Epithelial cell of proximal tubule (primary cell): ENCODE results near the gene LMF2. TPM values are rescaled to one million over a fixed set of nuclear protein-coding genes. Genes with fewer than 3 reads are reported as not detected.
A peak's percentile ranks its signal among the peaks of the same experiment; 100 is the strongest.

Source experiments
- DNase-seq: peaks from one replicate; pipeline ENCODE4 v3.0.0-alpha.2; 2011; ENCODE audit warnings: low read depth
- H3K4me3 ChIP-seq: 2 replicates; pipeline ENCODE4 v1.5.1; 2011; ENCODE audit warnings: low read depth, mild to moderate bottlenecking, low read length
- CTCF ChIP-seq: conservative IDR thresholded peaks from 2 replicates; pipeline ENCODE4 v1.5.1; 2012; ENCODE audit warnings: low read depth, mild to moderate bottlenecking, low read length
- total RNA-seq: library from RNA; depleted of rRNA; stranded (reverse); fragments of >200 nt; gene quantifications from 2 replicates; pipeline ENCODE4 v1.2.3, GENCODE V29; 2015

LMF2 gene
- total RNA-seq, 1 donor from 2014 or later: 69.2 TPM

- DNase-seq: no peak
- peak; percentile 82 for TF ChIP-seq CTCF
- H3K4me3 ChIP-seq: peak overlapping the region; percentile 12
Measured at GRCh38 chr22:50498322-50498890, 9.1 kb downstream of the LMF2 start.

GRCh38 chr22:50497093-50497492 is 10.4 kb downstream of the LMF2 start:
- no peak for TF ChIP-seq CTCF
- no peak for DNase-seq

GRCh38 chr22:50490531-50491308 is 16.8 kb downstream of the LMF2 start:
- no peak for DNase-seq
- no peak overlapping the region for H3K4me3 ChIP-seq
- no peak for TF ChIP-seq CTCF

More at GRCh38 chr22:50497093-50497492, 10.4 kb downstream of the LMF2 start:
- no peak overlapping the region for H3K4me3 ChIP-seq

GRCh38 chr22:50489363-50490243 is 17.9 kb downstream of the LMF2 start:
- no peak for TF ChIP-seq CTCF
- no peak for DNase-seq
- H3K4me3 ChIP-seq: no peak overlapping the region

- no peak overlapping the region for H3K4me3 ChIP-seq
- TF ChIP-seq CTCF: no peak
- DNase-seq: no peak
Measured at GRCh38 chr22:50488886-50489285, 18.6 kb downstream of the LMF2 start.

GRCh38 chr22:50488006-50488677 is 19.4 kb downstream of the LMF2 start:
- H3K4me3 ChIP-seq: peak overlapping the region; percentile 58
- no peak for DNase-seq
- TF ChIP-seq CTCF: no peak
